Colonic mucosa (tissue), 4 donors: ENCODE measurements around the gene DHCR7. TPM values are rescaled to one million over a fixed set of nuclear protein-coding genes. Genes with fewer than 3 reads are reported as not detected.

Source experiments
- DNase-seq: peaks from one replicate; pipeline ENCODE4 v3.0.0-alpha.2; 2020
- H3K27ac ChIP-seq: fragments of 200-600 bp; one replicate; pipeline ENCODE4 v1.8.0; 2021
- H3K27me3 ChIP-seq: fragments of 200-600 bp; one replicate; pipeline ENCODE4 v1.8.0; 2021
- H3K36me3 ChIP-seq: fragments of 200-600 bp; one replicate; pipeline ENCODE4 v1.8.0; 2021
- H3K4me1 ChIP-seq: fragments of 200-600 bp; one replicate; pipeline ENCODE4 v1.8.0; 2021; ENCODE audit warnings: mild to moderate bottlenecking
- H3K4me3 ChIP-seq: fragments of 200-600 bp; one replicate; pipeline ENCODE4 v1.8.0; 2021
- H3K9ac ChIP-seq, 2 donors: one replicate each; pipeline ENCODE4 v1.7.0; 2013; ENCODE audit warnings: control low read depth in 2 of 2, low read depth in 2 of 2, low read length in 2 of 2
- H3K9me3 ChIP-seq: fragments of 200-600 bp; one replicate; pipeline ENCODE4 v1.8.0; 2021
- intact Hi-C: fragments of 100-400 bp; cut with DNase I; formaldehyde crosslinking; loops from one replicate; pipeline ENCODE4 v1.14.1; 2022
- total RNA-seq, 2 donors: library from RNA; stranded (reverse); fragmentation: NEBNext Ultra II Directional in 1 of 2; extraction: Animal tissue kit (Norgen Biotek cat#: 25700) in 1 of 2; gene quantifications; one replicate each; pipeline ENCODE4 v1.2.1, GENCODE V29; 2021
- TF ChIP-seq, protein P1 (sequence below): fragments of 200-600 bp; IDR thresholded peaks from one replicate; pipeline ENCODE4 v1.8.0; 2022; ENCODE audit warnings: antibody characterized with exemption, mild to moderate bottlenecking
- donor health status: healthy.
- donor health status: DM: no; HTN: no; CAD: no.
- donor health status: DM: no; HTN: no; CAD: no.

The DHCR7 gene
- total RNA-seq, 2 donors from 2014 or later, result 75.3 to 163 TPM

GRCh38 chr11:71453918-71454304, 5.7 kb upstream of the DHCR7 start:
- H3K36me3 ChIP-seq, result peaks cover 23% of the 10 kb centered on the region

DNA sequence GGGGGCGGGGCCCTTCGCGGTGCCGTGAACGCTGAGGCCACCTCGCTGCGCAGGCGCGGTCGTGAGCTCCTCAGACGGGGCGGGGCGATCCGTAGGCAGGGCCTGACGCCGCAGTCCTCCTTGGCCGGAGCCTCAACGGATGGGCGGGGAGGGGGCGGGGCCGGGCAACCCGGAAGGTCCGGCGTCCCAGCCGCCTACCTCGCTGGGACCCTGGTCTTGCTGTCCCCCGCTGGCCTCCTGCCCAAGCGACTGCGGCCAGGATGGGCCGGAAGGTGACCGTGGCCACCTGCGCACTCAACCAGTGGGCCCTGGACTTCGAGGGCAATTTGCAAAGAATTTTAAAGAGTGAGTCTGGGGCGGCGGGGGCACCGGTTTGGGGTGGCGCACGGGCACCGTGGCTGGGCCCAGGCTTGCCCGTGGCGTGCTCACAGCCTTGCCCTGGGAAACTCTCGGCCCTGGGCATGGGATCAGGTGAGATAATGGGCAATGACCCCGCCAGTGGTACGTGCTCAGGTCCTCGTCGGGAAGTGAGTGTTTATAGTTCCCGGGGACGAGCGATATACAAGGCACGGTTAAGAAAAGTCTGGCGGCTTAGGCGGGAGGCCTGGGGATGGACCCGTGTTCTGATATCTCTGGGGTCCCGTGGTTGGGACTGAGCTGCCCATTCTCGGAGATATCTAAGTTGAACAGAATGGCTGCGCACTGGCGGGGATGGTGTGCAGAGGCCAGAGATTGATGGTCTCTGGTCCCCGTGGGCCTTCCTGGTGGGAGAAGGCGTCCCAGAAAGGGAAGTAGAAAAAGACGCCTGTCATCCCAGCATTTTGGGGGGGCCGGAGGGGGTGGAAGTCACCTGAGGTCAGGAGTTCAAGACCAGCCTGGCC, 5.1 kb upstream of the DHCR7 start, which contains the start of gene NADSYN1:
NADSYN1 (plus strand) TSS at position 167 of the 881 bp plus-strand sequence; CDS start at position 261, 94 bp downstream.
- peak; percentile 99 for DNase-seq
- H3K9me3 ChIP-seq, result no peaks in the 10 kb centered on the region
- H3K4me1 ChIP-seq, result peaks cover 10% of the 10 kb centered on the region
- H3K36me3 ChIP-seq, result peaks cover 16% of the 10 kb centered on the region
- H3K27me3 ChIP-seq, result no peaks in the 10 kb centered on the region
- TF ChIP-seq, protein P1, sequence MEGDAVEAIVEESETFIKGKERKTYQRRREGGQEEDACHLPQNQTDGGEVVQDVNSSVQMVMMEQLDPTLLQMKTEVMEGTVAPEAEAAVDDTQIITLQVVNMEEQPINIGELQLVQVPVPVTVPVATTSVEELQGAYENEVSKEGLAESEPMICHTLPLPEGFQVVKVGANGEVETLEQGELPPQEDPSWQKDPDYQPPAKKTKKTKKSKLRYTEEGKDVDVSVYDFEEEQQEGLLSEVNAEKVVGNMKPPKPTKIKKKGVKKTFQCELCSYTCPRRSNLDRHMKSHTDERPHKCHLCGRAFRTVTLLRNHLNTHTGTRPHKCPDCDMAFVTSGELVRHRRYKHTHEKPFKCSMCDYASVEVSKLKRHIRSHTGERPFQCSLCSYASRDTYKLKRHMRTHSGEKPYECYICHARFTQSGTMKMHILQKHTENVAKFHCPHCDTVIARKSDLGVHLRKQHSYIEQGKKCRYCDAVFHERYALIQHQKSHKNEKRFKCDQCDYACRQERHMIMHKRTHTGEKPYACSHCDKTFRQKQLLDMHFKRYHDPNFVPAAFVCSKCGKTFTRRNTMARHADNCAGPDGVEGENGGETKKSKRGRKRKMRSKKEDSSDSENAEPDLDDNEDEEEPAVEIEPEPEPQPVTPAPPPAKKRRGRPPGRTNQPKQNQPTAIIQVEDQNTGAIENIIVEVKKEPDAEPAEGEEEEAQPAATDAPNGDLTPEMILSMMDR, result no peak
- H3K9ac ChIP-seq, result peak within 1 kb of the TSS; percentile 78 to 81
- H3K27ac ChIP-seq, result peak within 1 kb of the TSS; percentile 82
- peak within 1 kb of the TSS; percentile 91 for H3K4me3 ChIP-seq
- intact Hi-C loops, result no loop called here

More at GRCh38 chr11:71453918-71454304, 5.7 kb upstream of the DHCR7 start:
- Histone ChIP-seq H3K4me3 (peak overlapping the region; percentile 91), H3K27ac (peak overlapping the region; percentile 79), H3K9ac (peak overlapping the region; percentile 78 to 81), H3K4me1 (peaks cover 10% of the 10 kb centered on the region), H3K9me3 (no peaks in the 10 kb centered on the region), H3K27me3 (no peaks in the 10 kb centered on the region)
- intact Hi-C loops, result no loop called here
- TF ChIP-seq, protein P1, result no peak
- no peak for DNase-seq

DNA sequence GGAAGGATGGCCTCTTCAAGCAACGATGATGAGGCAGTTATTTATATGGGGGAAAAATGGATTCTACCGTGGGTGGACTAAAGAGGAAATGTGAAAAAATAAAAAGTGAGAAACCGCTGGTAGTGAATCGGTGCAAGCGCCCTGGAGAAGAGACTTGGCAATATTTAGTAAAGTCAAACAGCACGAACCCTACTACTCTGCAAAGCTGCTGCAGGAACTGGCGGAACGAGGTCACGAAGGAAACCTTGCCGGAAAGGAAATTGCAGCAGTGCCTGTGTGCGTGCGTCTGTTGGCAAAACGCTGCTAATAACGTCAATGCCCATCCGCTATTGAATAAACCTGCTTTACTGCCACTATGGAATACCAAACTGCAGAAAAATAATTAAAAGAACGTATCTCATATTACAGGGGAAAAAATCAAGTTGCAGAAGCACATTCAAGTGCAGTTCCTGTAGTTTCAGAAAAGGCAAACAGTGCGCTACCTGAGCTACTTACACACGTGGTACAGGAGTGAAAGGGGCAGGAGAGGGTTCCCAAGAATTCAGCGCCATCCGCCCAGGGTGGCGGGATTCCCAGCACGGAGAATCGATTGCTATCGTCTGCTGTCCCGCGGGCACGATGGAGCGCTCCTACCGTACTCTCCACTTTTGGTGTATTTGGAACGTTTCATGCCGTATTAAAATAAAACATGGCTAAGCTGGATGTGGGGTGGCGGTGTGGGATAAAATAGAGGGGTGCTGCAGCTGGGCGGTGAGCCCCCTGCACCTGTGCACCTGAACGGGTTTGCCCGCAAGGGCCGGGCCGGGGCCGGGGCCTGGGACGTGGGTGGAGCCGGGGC, 4.2 kb upstream of the DHCR7 start:
- H3K27me3 ChIP-seq, result no peaks in the 10 kb centered on the region
- peak overlapping the region; percentile 71 to 77 for H3K9ac ChIP-seq
- H3K36me3 ChIP-seq, result peaks cover 14% of the 10 kb centered on the region
- peak; percentile 63 for DNase-seq
- peaks cover 10% of the 10 kb centered on the region for H3K4me1 ChIP-seq
- H3K9me3 ChIP-seq, result no peaks in the 10 kb centered on the region
- peak overlapping the region; percentile 91 for H3K4me3 ChIP-seq
- peak overlapping the region; percentile 82 for H3K27ac ChIP-seq
- TF ChIP-seq, protein P1, result no peak
- intact Hi-C loops, result no loop called here

GRCh38 chr11:71451596-71452198, 3.5 kb upstream of the DHCR7 start:
- Histone ChIP-seq H3K36me3 (peaks cover 12% of the 10 kb centered on the region), H3K9ac (peak overlapping the region; percentile 37 to 77), H3K4me3 (peak overlapping the region; percentile 91), H3K27me3 (no peaks in the 10 kb centered on the region), H3K9me3 (no peaks in the 10 kb centered on the region), H3K27ac (peak overlapping the region; percentile 82), H3K4me1 (peaks cover 10% of the 10 kb centered on the region)
- DNase-seq, result peak; percentile 71
- intact Hi-C loops, result no loop called here
- TF ChIP-seq, protein P1, result no peak

- no peak for DNase-seq
- H3K9ac ChIP-seq, result no peak overlapping the region
- no peak overlapping the region for H3K27ac ChIP-seq
- TF ChIP-seq, protein P1, result no peak
- H3K9me3 ChIP-seq, result no peaks in the 10 kb centered on the region
- H3K4me1 ChIP-seq, result peaks cover 10% of the 10 kb centered on the region
- intact Hi-C loops, result no loop called here
- H3K27me3 ChIP-seq, result no peaks in the 10 kb centered on the region
- H3K4me3 ChIP-seq, result no peak overlapping the region
- peaks cover 9% of the 10 kb centered on the region for H3K36me3 ChIP-seq
Measured at GRCh38 chr11:71450939-71451338, 2.7 kb upstream of the DHCR7 start.
